ENCODE data around the gene BBS9.

- TF ChIP-seq, protein P1, sequence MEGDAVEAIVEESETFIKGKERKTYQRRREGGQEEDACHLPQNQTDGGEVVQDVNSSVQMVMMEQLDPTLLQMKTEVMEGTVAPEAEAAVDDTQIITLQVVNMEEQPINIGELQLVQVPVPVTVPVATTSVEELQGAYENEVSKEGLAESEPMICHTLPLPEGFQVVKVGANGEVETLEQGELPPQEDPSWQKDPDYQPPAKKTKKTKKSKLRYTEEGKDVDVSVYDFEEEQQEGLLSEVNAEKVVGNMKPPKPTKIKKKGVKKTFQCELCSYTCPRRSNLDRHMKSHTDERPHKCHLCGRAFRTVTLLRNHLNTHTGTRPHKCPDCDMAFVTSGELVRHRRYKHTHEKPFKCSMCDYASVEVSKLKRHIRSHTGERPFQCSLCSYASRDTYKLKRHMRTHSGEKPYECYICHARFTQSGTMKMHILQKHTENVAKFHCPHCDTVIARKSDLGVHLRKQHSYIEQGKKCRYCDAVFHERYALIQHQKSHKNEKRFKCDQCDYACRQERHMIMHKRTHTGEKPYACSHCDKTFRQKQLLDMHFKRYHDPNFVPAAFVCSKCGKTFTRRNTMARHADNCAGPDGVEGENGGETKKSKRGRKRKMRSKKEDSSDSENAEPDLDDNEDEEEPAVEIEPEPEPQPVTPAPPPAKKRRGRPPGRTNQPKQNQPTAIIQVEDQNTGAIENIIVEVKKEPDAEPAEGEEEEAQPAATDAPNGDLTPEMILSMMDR (IDR thresholded peaks at IDR 0.05) = no peak
- TF ChIP-seq EZH2 (IDR thresholded peaks at IDR 0.05; ENCODE audit: borderline replicate concordance, insufficient read depth, low read depth, low read length, poor library complexity, severe bottlenecking) = no peak
Measured at GRCh38 chr7:33562996-33563395, 433.6 kb downstream of the BBS9 start.

Measured in B cell (primary cell).